K562 (cell line): Measurements from ENCODE around the gene NEB. TPM values are rescaled to one million over a fixed set of nuclear protein-coding genes. Genes with fewer than 3 reads are reported as not detected.

Source experiments
- ARID1B ChIP-seq: fragments of 450-650 bp; IDR thresholded peaks from 2 replicates; pipeline ENCODE4 v1.6.1; 2016; ENCODE audit warnings: antibody characterized with exemption, mild to moderate bottlenecking, inconsistent platforms
- CSDE1 ChIP-seq, 2 experiments: fragments of 450-650 bp; IDR thresholded peaks; 2 replicates each; pipeline ENCODE4 v1.6.1; 2016; ENCODE audit warnings: mild to moderate bottlenecking in 1 of 2
- E2F3 ChIP-seq: fragments of 250-450 bp; sonication (Bioruptor Pico); IDR thresholded peaks from 2 replicates; pipeline ENCODE4 v1.4.0; 2020; ENCODE audit warnings: mild to moderate bottlenecking
- ERF ChIP-seq: fragments of 450-650 bp; formaldehyde crosslinking; IDR thresholded peaks from 2 replicates; pipeline ENCODE4 v1.4.0; 2020; ENCODE audit warnings: mild to moderate bottlenecking, mixed read lengths
- HMG20B ChIP-seq: fragments of 250-450 bp; sonication (Bioruptor Pico); IDR thresholded peaks from 2 replicates; pipeline ENCODE4 v1.5.0; 2021; ENCODE audit warnings: mild to moderate bottlenecking
- MAFK ChIP-seq: IDR thresholded peaks from 2 replicates; pipeline ENCODE4 v1.6.1; 2011; ENCODE audit warnings: low read length, improper control_type of control experiment
- MTA3 ChIP-seq: fragments of 450-650 bp; formaldehyde crosslinking; IDR thresholded peaks from 2 replicates; pipeline ENCODE4 v1.6.1; 2017; ENCODE audit warnings: mild to moderate bottlenecking, borderline replicate concordance
- SMAD4 ChIP-seq: fragments of 250-450 bp; sonication (Bioruptor Pico); conservative IDR thresholded peaks from 2 replicates; pipeline ENCODE4 v1.8.0; 2021; ENCODE audit warnings: inconsistent platforms, mild to moderate bottlenecking, moderate library complexity
- TCF7 ChIP-seq: sonication (generic); IDR thresholded peaks from 2 replicates; pipeline ENCODE4 v1.6.1; 2016; ENCODE audit warnings: antibody characterized with exemption, borderline replicate concordance
- TGIF2 ChIP-seq: sonication (generic); formaldehyde crosslinking; IDR thresholded peaks from 2 replicates; pipeline ENCODE4 v1.8.1; 2022; ENCODE audit warnings: mild to moderate bottlenecking, missing genetic modification reagents, moderate library complexity
- ZNF644 ChIP-seq: fragments of 200-800 bp; sonication (Bioruptor generic); IDR thresholded peaks from 2 replicates; pipeline ENCODE4 v1.6.1; 2016; ENCODE audit warnings: low read depth, missing genetic modification characterization, missing compliant biosample characterization
- ZNF780A ChIP-seq: fragments of 250-450 bp; sonication (Bioruptor Pico); IDR thresholded peaks from 2 replicates; pipeline ENCODE4 v1.5.0; 2021; ENCODE audit warnings: mild to moderate bottlenecking
- polyA plus RNA-seq, 8 experiments: library from polyadenylated mRNA; depleted of rRNA in 4 of 8; stranded (reverse) in 5 of 8; unstranded in 3 of 8; fragments of >200 nt; fragmentation: Nextera tagmentation in 2 of 8; fragmentation: Illumina TruSeq in 1 of 8; extraction: Ambion mirVana in 2 of 8; extraction: Trizol in 1 of 8; gene quantifications; 2 replicates each; pipeline versions ENCODE4 v1.2.1 to v1.2.3, GENCODE V29; 2011 to 2014; ENCODE audit warnings: inconsistent platforms in 1 of 8, missing spikeins in 1 of 8
- total RNA-seq, 7 experiments: library from RNA; depleted of rRNA in 6 of 7; stranded (reverse); fragments of >200 nt in 6 of 7; fragmentation: Illumina TruSeq in 2 of 7; extraction: Trizol in 2 of 7; gene quantifications; 2 replicates each; pipeline versions ENCODE4 v1.2.1 to v1.2.3, GENCODE V29; 2011 to 2021; ENCODE audit warnings: low replicate concordance in 1 of 7
- TF ChIP-seq, protein P1 (sequence below), 2 experiments: fragments of 450-650 bp; formaldehyde crosslinking in 1 of 2; IDR thresholded peaks; 2 replicates each; pipeline versions ENCODE4 v1.4.0 to v1.6.1; 2014 to 2020; ENCODE audit warnings: mild to moderate bottlenecking in 2 of 2, borderline replicate concordance in 1 of 2, low read depth in 1 of 2
- TF ChIP-seq, protein P2 (sequence below): fragments of 450-650 bp; IDR thresholded peaks from 2 replicates; pipeline ENCODE4 v1.6.1; 2016; ENCODE audit warnings: low read depth, mild to moderate bottlenecking, moderate library complexity
- TF ChIP-seq, protein P3 (sequence below): IDR thresholded peaks from 2 replicates; pipeline ENCODE4 v1.6.1; 2016; ENCODE audit warnings: missing genetic modification characterization, missing compliant biosample characterization

Gene NEB
- total and polyA plus RNA-seq, 9 of the 15 experiments (the other 6 are each of a cell fraction or from before 2014, with no cell fraction given), result 1.7 to 3.8 (median 2.9) TPM

DNA sequence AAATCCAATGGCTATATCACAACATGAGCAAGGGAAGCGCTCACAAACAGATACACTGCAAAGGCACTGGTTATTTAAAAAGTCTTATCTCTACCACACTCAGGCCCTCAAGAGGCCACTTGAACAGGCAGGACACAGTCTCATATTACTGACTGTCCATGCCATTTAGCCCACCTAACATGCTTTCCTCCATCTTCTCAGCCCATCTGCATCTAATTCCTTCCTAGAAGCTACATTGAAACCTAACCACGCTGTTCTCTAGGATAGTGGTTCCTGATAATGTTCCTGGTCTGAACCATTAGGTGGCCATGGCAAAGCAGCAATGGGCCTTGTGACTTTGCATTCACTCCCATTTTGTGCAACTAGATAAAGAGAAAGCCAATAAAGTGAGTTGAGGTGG lies 22.5 kb upstream of the NEB start (continued):
- TF ChIP-seq TCF7, result no peak
- peak; percentile 58; the same call in 1 of the 2 replicates for TF ChIP-seq SMAD4
- TF ChIP-seq E2F3, result no peak
- no peak for TF ChIP-seq HMG20B
- no peak for TF ChIP-seq TGIF2 (CRISPR knock-in tag)
- no peak for TF ChIP-seq CSDE1 (IDR thresholded peaks at IDR 0.05)
- TF ChIP-seq, protein P1, sequence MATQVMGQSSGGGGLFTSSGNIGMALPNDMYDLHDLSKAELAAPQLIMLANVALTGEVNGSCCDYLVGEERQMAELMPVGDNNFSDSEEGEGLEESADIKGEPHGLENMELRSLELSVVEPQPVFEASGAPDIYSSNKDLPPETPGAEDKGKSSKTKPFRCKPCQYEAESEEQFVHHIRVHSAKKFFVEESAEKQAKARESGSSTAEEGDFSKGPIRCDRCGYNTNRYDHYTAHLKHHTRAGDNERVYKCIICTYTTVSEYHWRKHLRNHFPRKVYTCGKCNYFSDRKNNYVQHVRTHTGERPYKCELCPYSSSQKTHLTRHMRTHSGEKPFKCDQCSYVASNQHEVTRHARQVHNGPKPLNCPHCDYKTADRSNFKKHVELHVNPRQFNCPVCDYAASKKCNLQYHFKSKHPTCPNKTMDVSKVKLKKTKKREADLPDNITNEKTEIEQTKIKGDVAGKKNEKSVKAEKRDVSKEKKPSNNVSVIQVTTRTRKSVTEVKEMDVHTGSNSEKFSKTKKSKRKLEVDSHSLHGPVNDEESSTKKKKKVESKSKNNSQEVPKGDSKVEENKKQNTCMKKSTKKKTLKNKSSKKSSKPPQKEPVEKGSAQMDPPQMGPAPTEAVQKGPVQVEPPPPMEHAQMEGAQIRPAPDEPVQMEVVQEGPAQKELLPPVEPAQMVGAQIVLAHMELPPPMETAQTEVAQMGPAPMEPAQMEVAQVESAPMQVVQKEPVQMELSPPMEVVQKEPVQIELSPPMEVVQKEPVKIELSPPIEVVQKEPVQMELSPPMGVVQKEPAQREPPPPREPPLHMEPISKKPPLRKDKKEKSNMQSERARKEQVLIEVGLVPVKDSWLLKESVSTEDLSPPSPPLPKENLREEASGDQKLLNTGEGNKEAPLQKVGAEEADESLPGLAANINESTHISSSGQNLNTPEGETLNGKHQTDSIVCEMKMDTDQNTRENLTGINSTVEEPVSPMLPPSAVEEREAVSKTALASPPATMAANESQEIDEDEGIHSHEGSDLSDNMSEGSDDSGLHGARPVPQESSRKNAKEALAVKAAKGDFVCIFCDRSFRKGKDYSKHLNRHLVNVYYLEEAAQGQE (IDR thresholded peaks at IDR 0.05; ENCODE audit: borderline replicate concordance), result no peak
- TF ChIP-seq, protein P1 (CRISPR knock-in tag; IDR thresholded peaks at IDR 0.05; ENCODE audit: low read depth), result no peak
- TF ChIP-seq, protein P2, sequence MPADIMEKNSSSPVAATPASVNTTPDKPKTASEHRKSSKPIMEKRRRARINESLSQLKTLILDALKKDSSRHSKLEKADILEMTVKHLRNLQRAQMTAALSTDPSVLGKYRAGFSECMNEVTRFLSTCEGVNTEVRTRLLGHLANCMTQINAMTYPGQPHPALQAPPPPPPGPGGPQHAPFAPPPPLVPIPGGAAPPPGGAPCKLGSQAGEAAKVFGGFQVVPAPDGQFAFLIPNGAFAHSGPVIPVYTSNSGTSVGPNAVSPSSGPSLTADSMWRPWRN, result no peak
- TF ChIP-seq MTA3, result no peak
- TF ChIP-seq, protein P3, sequence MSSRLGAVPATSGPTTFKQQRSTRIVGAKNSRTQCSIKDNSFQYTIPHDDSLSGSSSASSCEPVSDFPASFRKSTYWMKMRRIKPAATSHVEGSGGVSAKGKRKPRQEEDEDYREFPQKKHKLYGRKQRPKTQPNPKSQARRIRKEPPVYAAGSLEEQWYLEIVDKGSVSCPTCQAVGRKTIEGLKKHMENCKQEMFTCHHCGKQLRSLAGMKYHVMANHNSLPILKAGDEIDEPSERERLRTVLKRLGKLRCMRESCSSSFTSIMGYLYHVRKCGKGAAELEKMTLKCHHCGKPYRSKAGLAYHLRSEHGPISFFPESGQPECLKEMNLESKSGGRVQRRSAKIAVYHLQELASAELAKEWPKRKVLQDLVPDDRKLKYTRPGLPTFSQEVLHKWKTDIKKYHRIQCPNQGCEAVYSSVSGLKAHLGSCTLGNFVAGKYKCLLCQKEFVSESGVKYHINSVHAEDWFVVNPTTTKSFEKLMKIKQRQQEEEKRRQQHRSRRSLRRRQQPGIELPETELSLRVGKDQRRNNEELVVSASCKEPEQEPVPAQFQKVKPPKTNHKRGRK (tag), result no peak
- no peak for TF ChIP-seq ZNF644 (tag)
- TF ChIP-seq ARID1B, result peak; percentile 51; the same call in 1 of the 2 replicates
- no peak for TF ChIP-seq ERF (CRISPR knock-in tag)
- TF ChIP-seq MAFK, result no peak
- no peak for TF ChIP-seq ZNF780A (CRISPR knock-in tag)
